ENCODE data around the gene BEX5. TPM values are rescaled to one million over a fixed set of nuclear protein-coding genes. Genes with fewer than 3 reads are reported as not detected.
"Not testable (repeated sequence)": the region's sequence is repeated elsewhere in the genome, so short reads cannot be mapped to it uniquely, and the experiment has no call there.

Gene BEX5
- total and polyA plus RNA-seq, 3 donors from 2014 or later, result 18.6 to 29.4 (median 20.7) TPM

DNA sequence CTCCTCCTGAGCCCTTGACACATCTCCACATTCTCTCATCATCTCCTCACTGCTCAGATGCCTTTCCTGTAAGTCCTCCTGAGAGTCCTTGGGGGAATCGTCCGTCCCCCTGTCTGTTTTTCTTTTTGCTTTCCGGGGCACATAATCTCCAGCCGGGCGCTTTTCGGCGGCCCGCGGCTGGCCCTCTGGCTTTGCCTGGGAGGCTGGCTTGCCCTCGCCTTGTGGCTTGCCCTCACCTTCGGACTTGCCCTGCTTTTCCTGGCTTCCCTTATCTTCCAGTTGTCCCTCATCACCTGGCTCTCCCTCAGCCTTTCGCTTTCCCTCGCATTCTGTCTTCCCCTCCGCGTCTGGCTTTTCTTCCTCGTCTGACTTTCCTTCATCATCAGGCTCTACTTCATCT, 14.9 kb downstream of the BEX5 start:
- H3K4me1 ChIP-seq; H3K27me3 ChIP-seq; intact Hi-C loops (cut with DNase I; ENCODE audit: low total_unique reads); H3K9me3 ChIP-seq; H3K4me3 ChIP-seq; H3K36me3 ChIP-seq (ENCODE audit: low read depth, missing control alignments); DNase-seq; H3K27ac ChIP-seq: not testable (repeated sequence)
- 28 to 41% methylated on average over 11 to 16 of the region's 16 CpGs for WGBS, 2 donors

- no peak overlapping the region for H3K4me3 ChIP-seq
- intact Hi-C loops (cut with DNase I; ENCODE audit: low total_unique reads), result no loop called here
- H3K4me1 ChIP-seq, result no peaks in the 10 kb centered on the region
- no peaks in the 10 kb centered on the region for H3K36me3 ChIP-seq (ENCODE audit: low read depth, missing control alignments)
- TF ChIP-seq, protein P1, sequence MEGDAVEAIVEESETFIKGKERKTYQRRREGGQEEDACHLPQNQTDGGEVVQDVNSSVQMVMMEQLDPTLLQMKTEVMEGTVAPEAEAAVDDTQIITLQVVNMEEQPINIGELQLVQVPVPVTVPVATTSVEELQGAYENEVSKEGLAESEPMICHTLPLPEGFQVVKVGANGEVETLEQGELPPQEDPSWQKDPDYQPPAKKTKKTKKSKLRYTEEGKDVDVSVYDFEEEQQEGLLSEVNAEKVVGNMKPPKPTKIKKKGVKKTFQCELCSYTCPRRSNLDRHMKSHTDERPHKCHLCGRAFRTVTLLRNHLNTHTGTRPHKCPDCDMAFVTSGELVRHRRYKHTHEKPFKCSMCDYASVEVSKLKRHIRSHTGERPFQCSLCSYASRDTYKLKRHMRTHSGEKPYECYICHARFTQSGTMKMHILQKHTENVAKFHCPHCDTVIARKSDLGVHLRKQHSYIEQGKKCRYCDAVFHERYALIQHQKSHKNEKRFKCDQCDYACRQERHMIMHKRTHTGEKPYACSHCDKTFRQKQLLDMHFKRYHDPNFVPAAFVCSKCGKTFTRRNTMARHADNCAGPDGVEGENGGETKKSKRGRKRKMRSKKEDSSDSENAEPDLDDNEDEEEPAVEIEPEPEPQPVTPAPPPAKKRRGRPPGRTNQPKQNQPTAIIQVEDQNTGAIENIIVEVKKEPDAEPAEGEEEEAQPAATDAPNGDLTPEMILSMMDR (IDR thresholded peaks at IDR 0.05), result no peak
- TF ChIP-seq POLR2A (IDR thresholded peaks at IDR 0.05), result no peak
- H3K27ac ChIP-seq, result no peak overlapping the region
- WGBS, 2 donors, result 53 to 60% methylated on average over 4 of the region's 4 CpGs
- H3K9me3 ChIP-seq, result no peaks in the 10 kb centered on the region
- H3K27me3 ChIP-seq, result no peaks in the 10 kb centered on the region
- no peak for DNase-seq
Observed at GRCh38 chrX:102138064-102138463, 17.7 kb downstream of the BEX5 start.

DNA sequence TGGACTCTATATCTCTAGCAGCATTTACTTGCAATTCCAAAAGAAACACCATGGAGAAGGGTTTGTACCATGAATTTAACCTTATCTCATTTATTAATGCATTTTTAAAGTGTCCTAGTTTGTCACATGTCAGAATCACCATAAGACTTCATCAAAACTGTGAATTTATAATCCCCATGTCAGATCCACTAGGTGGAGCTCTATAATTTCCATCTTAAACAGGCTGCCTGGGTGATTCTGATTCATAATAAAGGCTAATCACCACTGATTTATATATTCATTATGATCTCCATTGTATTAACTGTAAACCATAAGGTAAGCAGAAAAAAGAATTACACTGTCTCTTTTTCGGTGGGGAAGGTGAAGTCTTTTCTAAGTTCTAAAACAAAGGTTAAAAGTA, 26.3 kb downstream of the BEX5 start:
- intact Hi-C loops (cut with DNase I; ENCODE audit: low total_unique reads), result no loop called here
- TF ChIP-seq POLR2A (IDR thresholded peaks at IDR 0.05), result no peak
- TF ChIP-seq, protein P1 (IDR thresholded peaks at IDR 0.05), result no peak
- H3K27me3 ChIP-seq, result no peaks in the 10 kb centered on the region

GRCh38 chrX:102126863-102127262, 28.9 kb downstream of the BEX5 start:
- no peak for TF ChIP-seq POLR2A (IDR thresholded peaks at IDR 0.05)
- no peaks in the 10 kb centered on the region for H3K27me3 ChIP-seq
- no peak for DNase-seq
- H3K4me1 ChIP-seq, result no peaks in the 10 kb centered on the region
- 25 to 42% methylated on average over 8 of the region's 8 CpGs for WGBS, 2 donors
- peak overlapping the region in 1 of 2 donors; percentile 65 for H3K27ac ChIP-seq
- no peaks in the 10 kb centered on the region for H3K36me3 ChIP-seq (ENCODE audit: low read depth, missing control alignments)
- H3K4me3 ChIP-seq, result no peak overlapping the region
- intact Hi-C loops (cut with DNase I; ENCODE audit: low total_unique reads), result no loop called here
- no peaks in the 10 kb centered on the region for H3K9me3 ChIP-seq

More for the DNA sequence above, 26.3 kb downstream of the BEX5 start:
- Histone ChIP-seq H3K4me1 (no peaks in the 10 kb centered on the region), H3K27ac (no peak overlapping the region), H3K9me3 (no peaks in the 10 kb centered on the region), H3K4me3 (no peak overlapping the region), H3K36me3 (ENCODE audit: low read depth, missing control alignments) (no peaks in the 10 kb centered on the region)
- DNase-seq, result no peak
- WGBS, 2 donors, result 76 to 79% methylated on average over 1 of the region's 1 CpG

- H3K4me1 ChIP-seq; intact Hi-C loops (cut with DNase I; ENCODE audit: low total_unique reads); H3K9me3 ChIP-seq; DNase-seq; H3K36me3 ChIP-seq (ENCODE audit: low read depth, missing control alignments); H3K27me3 ChIP-seq: not testable (repeated sequence)
- WGBS, 2 donors, result 4 to 10% methylated on average over 9 to 11 of the region's 21 CpGs
- peak overlapping the region; percentile 65 to 68 for H3K27ac ChIP-seq
- H3K4me3 ChIP-seq, result peak overlapping the region; percentile 2 to 58
Observed at GRCh38 chrX:102126080-102126818, 29.5 kb downstream of the BEX5 start.

GRCh38 chrX:102125436-102125835, 30.3 kb downstream of the BEX5 start, which contains the start of gene TCEAL2:
Gene TCEAL2 (plus strand): TSS chrX:102125679. CDS start chrX:102126831, 1,152 bp downstream.
- H3K9me3 ChIP-seq; H3K36me3 ChIP-seq (ENCODE audit: low read depth, missing control alignments); H3K4me1 ChIP-seq; intact Hi-C loops (cut with DNase I; ENCODE audit: low total_unique reads); H3K27me3 ChIP-seq: not testable (repeated sequence)
- 1% methylated on average over 10 of the region's 38 CpGs; no CpG with 5 or more reads in 1 of the 2 donors for WGBS, 2 donors
- H3K4me3 ChIP-seq, result peak within 1 kb of the TSS; percentile 2 to 58
- peak within 1 kb of the TSS; percentile 65 to 68 for H3K27ac ChIP-seq
- DNase-seq, result peak; percentile 66

- Histone ChIP-seq H3K27ac (peak overlapping the region in 1 of 2 donors; percentile 31), H3K4me3 (peak overlapping the region in 1 of 2 donors; percentile 58)
- H3K27me3 ChIP-seq; intact Hi-C loops (cut with DNase I; ENCODE audit: low total_unique reads); H3K36me3 ChIP-seq (ENCODE audit: low read depth, missing control alignments); H3K4me1 ChIP-seq; H3K9me3 ChIP-seq; DNase-seq: not testable (repeated sequence)
- 5 to 70% methylated on average over 1 to 5 of the region's 10 CpGs for WGBS, 2 donors
Observed at GRCh38 chrX:102125014-102125413, 30.8 kb downstream of the BEX5 start.

All from testis (tissue), 3 donors.